ENCODE measurements around the gene GAS7.
"Not testable (repeated sequence)": the region's sequence is repeated elsewhere in the genome, so short reads cannot be mapped to it uniquely, and the experiment has no call there.

GRCh38 chr17:10002567-10003360 is 195.6 kb downstream of the GAS7 start:
- TF ChIP-seq, protein P1, sequence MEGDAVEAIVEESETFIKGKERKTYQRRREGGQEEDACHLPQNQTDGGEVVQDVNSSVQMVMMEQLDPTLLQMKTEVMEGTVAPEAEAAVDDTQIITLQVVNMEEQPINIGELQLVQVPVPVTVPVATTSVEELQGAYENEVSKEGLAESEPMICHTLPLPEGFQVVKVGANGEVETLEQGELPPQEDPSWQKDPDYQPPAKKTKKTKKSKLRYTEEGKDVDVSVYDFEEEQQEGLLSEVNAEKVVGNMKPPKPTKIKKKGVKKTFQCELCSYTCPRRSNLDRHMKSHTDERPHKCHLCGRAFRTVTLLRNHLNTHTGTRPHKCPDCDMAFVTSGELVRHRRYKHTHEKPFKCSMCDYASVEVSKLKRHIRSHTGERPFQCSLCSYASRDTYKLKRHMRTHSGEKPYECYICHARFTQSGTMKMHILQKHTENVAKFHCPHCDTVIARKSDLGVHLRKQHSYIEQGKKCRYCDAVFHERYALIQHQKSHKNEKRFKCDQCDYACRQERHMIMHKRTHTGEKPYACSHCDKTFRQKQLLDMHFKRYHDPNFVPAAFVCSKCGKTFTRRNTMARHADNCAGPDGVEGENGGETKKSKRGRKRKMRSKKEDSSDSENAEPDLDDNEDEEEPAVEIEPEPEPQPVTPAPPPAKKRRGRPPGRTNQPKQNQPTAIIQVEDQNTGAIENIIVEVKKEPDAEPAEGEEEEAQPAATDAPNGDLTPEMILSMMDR (IDR thresholded peaks at IDR 0.05 in 2 of 3, conservative IDR thresholded peaks at IDR 0.05 in 1 of 3; ENCODE audit: control insufficient read depth in 2 of 3, extremely low read depth in 1 of 3, insufficient read depth in 1 of 3, low read depth in 3 of 3, low read length in 3 of 3) = not testable (repeated sequence)
- not testable (repeated sequence) for TF ChIP-seq DPF2 (IDR thresholded peaks at IDR 0.05); TCF7 (IDR thresholded peaks at IDR 0.05; ENCODE audit: borderline replicate concordance); RAD21 (IDR thresholded peaks at IDR 0.05; ENCODE audit: insufficient read depth, low read depth, low read length); POLR2A (IDR thresholded peaks at IDR 0.05; ENCODE audit: low read depth, low read length); HDAC2 (IDR thresholded peaks at IDR 0.05); TAF1 (IDR thresholded peaks at IDR 0.05; ENCODE audit: borderline replicate concordance, low read depth, low read length); EZH2 (IDR thresholded peaks at IDR 0.05; ENCODE audit: borderline replicate concordance, control insufficient read depth, low read depth, low read length); ATF7 (IDR thresholded peaks at IDR 0.05; ENCODE audit: low read depth); FOXK2 (IDR thresholded peaks at IDR 0.05); PAX8 (IDR thresholded peaks at IDR 0.05); FOS (IDR thresholded peaks at IDR 0.05; ENCODE audit: borderline replicate concordance, extremely low read depth, insufficient read length); RCOR1 (conservative IDR thresholded peaks at IDR 0.05; ENCODE audit: low read depth, low read length)
- TF ChIP-seq, protein P2, sequence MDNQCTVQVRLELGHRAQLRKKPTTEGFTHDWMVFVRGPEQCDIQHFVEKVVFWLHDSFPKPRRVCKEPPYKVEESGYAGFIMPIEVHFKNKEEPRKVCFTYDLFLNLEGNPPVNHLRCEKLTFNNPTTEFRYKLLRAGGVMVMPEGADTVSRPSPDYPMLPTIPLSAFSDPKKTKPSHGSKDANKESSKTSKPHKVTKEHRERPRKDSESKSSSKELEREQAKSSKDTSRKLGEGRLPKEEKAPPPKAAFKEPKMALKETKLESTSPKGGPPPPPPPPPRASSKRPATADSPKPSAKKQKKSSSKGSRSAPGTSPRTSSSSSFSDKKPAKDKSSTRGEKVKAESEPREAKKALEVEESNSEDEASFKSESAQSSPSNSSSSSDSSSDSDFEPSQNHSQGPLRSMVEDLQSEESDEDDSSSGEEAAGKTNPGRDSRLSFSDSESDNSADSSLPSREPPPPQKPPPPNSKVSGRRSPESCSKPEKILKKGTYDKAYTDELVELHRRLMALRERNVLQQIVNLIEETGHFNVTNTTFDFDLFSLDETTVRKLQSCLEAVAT (IDR thresholded peaks at IDR 0.05) = not testable (repeated sequence)
